HEK293 (cell line): ENCODE data around the gene PPARG.

Experiments used
- RBAK ChIP-seq: fragments of 450-650 bp; formaldehyde crosslinking; IDR thresholded peaks from 2 replicates; pipeline ENCODE4 v1.5.1; 2016; ENCODE audit warnings: missing biosample characterization, missing genetic modification characterization
- ZNF239 ChIP-seq: fragments of 450-650 bp; formaldehyde crosslinking; IDR thresholded peaks from 2 replicates; pipeline ENCODE4 v1.5.1; 2016; ENCODE audit warnings: missing biosample characterization, missing genetic modification characterization
- ZNF24 ChIP-seq: fragments of 450-650 bp; formaldehyde crosslinking; IDR thresholded peaks from 2 replicates; pipeline ENCODE4 v1.5.1; 2016; ENCODE audit warnings: missing biosample characterization, missing genetic modification characterization
- ZNF311 ChIP-seq: fragments of 450-650 bp; formaldehyde crosslinking; IDR thresholded peaks from 2 replicates; pipeline ENCODE4 v1.5.1; 2017; ENCODE audit warnings: missing biosample characterization, missing genetic modification characterization, borderline replicate concordance
- ZSCAN16 ChIP-seq: fragments of 450-650 bp; formaldehyde crosslinking; IDR thresholded peaks from 2 replicates; pipeline ENCODE4 v1.5.1; 2016; ENCODE audit warnings: missing biosample characterization, missing genetic modification characterization
- TF ChIP-seq, protein P1 (sequence below): fragments of 450-650 bp; formaldehyde crosslinking; IDR thresholded peaks from 2 replicates; pipeline ENCODE4 v1.5.1; 2016; ENCODE audit warnings: missing biosample characterization, missing genetic modification characterization

DNA sequence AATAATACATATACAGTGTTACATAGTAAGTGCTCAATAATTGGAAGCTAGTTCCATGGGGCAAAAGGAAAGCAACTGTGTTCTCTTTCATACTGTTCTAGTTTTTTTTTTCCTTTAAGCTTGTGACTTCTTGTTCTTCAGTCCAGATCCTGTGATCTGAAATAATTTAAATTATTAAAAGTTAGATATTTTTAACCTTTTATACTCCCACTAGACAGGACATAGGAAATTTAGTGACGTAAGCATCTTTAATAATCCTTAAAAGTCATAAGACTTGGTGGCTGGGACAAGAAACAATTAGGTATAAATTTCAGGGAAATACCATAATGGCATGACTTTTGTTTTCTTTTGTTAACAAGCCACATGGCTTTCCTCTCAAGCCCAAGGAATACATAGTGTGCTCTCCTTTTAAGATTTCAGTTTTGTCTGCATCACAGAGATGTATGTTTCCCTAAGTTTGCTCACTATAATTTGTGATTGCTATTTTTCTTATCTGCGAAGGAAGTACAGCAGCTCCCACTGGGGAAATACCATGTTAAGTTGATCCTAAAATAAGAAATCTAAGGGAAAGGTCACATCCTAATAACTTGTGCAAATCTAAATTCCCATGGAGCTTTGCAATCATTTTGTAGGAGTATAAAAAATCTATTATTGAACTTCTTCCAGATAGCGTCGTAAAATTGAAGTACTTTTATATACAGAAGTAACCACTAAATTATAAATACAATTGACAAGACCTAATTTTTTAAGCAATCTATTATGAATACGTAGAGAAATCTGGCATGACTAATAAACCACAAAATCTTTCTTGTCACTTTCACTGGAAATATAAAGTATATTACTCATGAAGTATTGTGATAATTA, 30.1 kb downstream of the PPARG start:
- TF ChIP-seq ZNF239 (tag by site-specific recombination) (no peak), ZNF311 (tag by site-specific recombination) (no peak), RBAK (tag by site-specific recombination) (no peak), ZSCAN16 (tag by site-specific recombination) (no peak), ZNF24 (tag by site-specific recombination) (no peak)
- TF ChIP-seq, protein P1, sequence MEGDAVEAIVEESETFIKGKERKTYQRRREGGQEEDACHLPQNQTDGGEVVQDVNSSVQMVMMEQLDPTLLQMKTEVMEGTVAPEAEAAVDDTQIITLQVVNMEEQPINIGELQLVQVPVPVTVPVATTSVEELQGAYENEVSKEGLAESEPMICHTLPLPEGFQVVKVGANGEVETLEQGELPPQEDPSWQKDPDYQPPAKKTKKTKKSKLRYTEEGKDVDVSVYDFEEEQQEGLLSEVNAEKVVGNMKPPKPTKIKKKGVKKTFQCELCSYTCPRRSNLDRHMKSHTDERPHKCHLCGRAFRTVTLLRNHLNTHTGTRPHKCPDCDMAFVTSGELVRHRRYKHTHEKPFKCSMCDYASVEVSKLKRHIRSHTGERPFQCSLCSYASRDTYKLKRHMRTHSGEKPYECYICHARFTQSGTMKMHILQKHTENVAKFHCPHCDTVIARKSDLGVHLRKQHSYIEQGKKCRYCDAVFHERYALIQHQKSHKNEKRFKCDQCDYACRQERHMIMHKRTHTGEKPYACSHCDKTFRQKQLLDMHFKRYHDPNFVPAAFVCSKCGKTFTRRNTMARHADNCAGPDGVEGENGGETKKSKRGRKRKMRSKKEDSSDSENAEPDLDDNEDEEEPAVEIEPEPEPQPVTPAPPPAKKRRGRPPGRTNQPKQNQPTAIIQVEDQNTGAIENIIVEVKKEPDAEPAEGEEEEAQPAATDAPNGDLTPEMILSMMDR (tag by site-specific recombination) = no peak
